DMS114 treated with DMSO at 0.1 percent for 48 hours (cell line): ENCODE data around the gene UBE2E3.
"Not testable (repeated sequence)": the region's sequence is repeated elsewhere in the genome, so short reads cannot be mapped to it uniquely, and the experiment has no call there.

Source experiments
- DNase-seq: peaks from one replicate; lab custom pipeline; 2025; ENCODE audit not compliant: unreplicated experiment; lab: John Stamatoyannopoulos, UW

Gene UBE2E3

GRCh38 chr2:181073896-181074295, 93.5 kb downstream of the UBE2E3 start:
- DNase-seq: no peak

GRCh38 chr2:181074457-181074856, 94.1 kb downstream of the UBE2E3 start:
- no peak for DNase-seq

GRCh38 chr2:181076658-181077057, 96.3 kb downstream of the UBE2E3 start:
- DNase-seq: no peak

GRCh38 chr2:181077128-181077709, 96.8 kb downstream of the UBE2E3 start:
- DNase-seq: peak; percentile 21

- DNase-seq: no peak
Observed at GRCh38 chr2:181083140-181083539, 102.7 kb downstream of the UBE2E3 start.

GRCh38 chr2:181085734-181086133, 105.3 kb downstream of the UBE2E3 start:
- no peak for DNase-seq

GRCh38 chr2:181091920-181092319, 111.5 kb downstream of the UBE2E3 start:
- DNase-seq: not testable (repeated sequence)

GRCh38 chr2:181095486-181095885, 115.1 kb downstream of the UBE2E3 start:
- DNase-seq: no peak

- DNase-seq: no peak
Observed at GRCh38 chr2:181103659-181104058, 123.3 kb downstream of the UBE2E3 start.

- peak; percentile 19 for DNase-seq
Observed at GRCh38 chr2:181104512-181105115, 124.2 kb downstream of the UBE2E3 start.

GRCh38 chr2:181105562-181105961, 125.2 kb downstream of the UBE2E3 start:
- DNase-seq: no peak

GRCh38 chr2:181106229-181106628, 125.8 kb downstream of the UBE2E3 start:
- no peak for DNase-seq

- DNase-seq: no peak
Observed at GRCh38 chr2:181106789-181107627, 126.6 kb downstream of the UBE2E3 start.

GRCh38 chr2:181107628-181107945, 127.2 kb downstream of the UBE2E3 start:
- no peak for DNase-seq

- no peak for DNase-seq
Observed at GRCh38 chr2:181111059-181111458, 130.7 kb downstream of the UBE2E3 start.

GRCh38 chr2:181112916-181113315, 132.5 kb downstream of the UBE2E3 start:
- DNase-seq: no peak
